ENCODE measurements around the gene CCDC3.

DNA sequence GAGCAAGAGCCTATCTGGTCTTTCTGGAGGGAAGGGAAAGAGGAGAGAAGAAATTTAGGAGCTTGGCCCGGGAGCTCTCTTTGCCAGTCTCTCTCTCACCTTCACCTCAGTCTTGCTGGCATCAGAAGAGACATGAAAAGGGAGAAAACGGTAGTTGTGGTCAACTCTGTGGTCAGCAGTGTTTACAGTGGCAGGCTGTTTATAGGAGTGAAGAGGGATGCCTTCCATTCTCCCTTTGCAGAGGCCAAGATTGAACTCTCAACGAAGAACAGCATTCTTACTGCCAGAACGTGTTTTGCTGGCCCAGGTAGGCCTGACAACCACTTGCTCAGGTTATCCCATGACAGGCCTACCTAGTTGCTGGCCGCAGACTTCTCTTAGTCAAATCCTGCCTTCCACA, 133.3 kb downstream of the CCDC3 start:
- TF ChIP-seq RAD21 (IDR thresholded peaks at IDR 0.05; ENCODE audit: low read length) (no peak), YY1 (IDR thresholded peaks at IDR 0.05; ENCODE audit: low read depth) (no peak), EZH2phosphoT487 (IDR thresholded peaks at IDR 0.05; ENCODE audit: borderline replicate concordance, low read depth) (no peak)

All from SK-N-SH (cell line).